Memory B cell (primary cell): ENCODE data around the gene SCAANT1.
A peak's percentile ranks its signal among the peaks of the same experiment; 100 is the strongest.

Experiments
- ATAC-seq: fragments of 150-1000 bp; cut with Tn5 transposase; 2 replicates; pipeline ENCODE4 v1.10.0; 2021; ENCODE audit warnings: low read depth, mild to moderate bottlenecking, moderate library complexity
- DNase-seq, 2 donors: peaks; one replicate each; pipeline ENCODE4 v3.0.0; 2022; ENCODE audit warnings: low spot score in 2 of 2
- H3K27ac Mint-ChIP-seq: one replicate; pipeline ENCODE4 v1.8.0; 2022; ENCODE audit warnings: mild to moderate bottlenecking, moderate library complexity, mixed read lengths
- H3K27me3 Mint-ChIP-seq: one replicate; pipeline ENCODE4 v1.8.0; 2022; ENCODE audit warnings: mixed read lengths
- H3K36me3 Mint-ChIP-seq: one replicate; pipeline ENCODE4 v1.8.0; 2022; ENCODE audit warnings: mild to moderate bottlenecking, mixed read lengths
- H3K4me1 Mint-ChIP-seq: one replicate; pipeline ENCODE4 v1.8.0; 2022; ENCODE audit warnings: mixed read lengths
- H3K4me3 Mint-ChIP-seq: one replicate; pipeline ENCODE4 v1.8.0; 2022; ENCODE audit warnings: mild to moderate bottlenecking, moderate library complexity, mixed read lengths
- H3K9me3 Mint-ChIP-seq: one replicate; pipeline ENCODE4 v1.8.0; 2022; ENCODE audit warnings: mixed read lengths

Gene SCAANT1

GRCh38 chr3:63872135-63872924, 39.9 kb downstream of the SCAANT1 start:
- no peak for ATAC-seq

DNA sequence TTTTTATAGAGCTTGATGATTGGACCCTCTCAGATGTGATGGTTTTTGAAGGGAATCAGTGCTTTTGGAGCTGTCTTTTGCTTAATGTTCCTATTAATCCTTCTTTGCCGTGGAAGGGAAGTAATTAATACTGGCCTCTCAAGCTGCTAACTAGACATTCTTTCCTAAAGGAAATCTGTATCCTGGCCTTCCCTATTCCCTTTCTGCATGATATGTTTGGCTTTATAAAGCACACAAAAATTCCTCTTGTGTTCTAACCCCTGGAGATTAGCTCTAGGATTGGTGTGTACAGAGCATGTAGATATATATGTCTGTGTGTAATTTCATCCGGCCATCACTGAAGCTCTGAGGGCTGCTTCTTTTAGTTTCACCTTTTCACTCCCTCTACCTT, 41.6 kb downstream of the SCAANT1 start:
- DNase-seq = no peak
- H3K4me1 Mint-ChIP-seq = peaks cover 32% of the 10 kb centered on the region
- H3K36me3 Mint-ChIP-seq = peaks cover 6% of the 10 kb centered on the region
- H3K27me3 Mint-ChIP-seq = no peaks in the 10 kb centered on the region
- H3K4me3 Mint-ChIP-seq = no peak overlapping the region
- H3K27ac Mint-ChIP-seq = peak overlapping the region; percentile 12
- no peak for ATAC-seq
- H3K9me3 Mint-ChIP-seq = no peaks in the 10 kb centered on the region

More at GRCh38 chr3:63872135-63872924, 39.9 kb downstream of the SCAANT1 start:
- no peak overlapping the region for H3K4me3 Mint-ChIP-seq
- H3K27me3 Mint-ChIP-seq = no peaks in the 10 kb centered on the region
- H3K27ac Mint-ChIP-seq = no peak overlapping the region
- peaks cover 4% of the 10 kb centered on the region for H3K36me3 Mint-ChIP-seq
- H3K4me1 Mint-ChIP-seq = peaks cover 38% of the 10 kb centered on the region
- no peaks in the 10 kb centered on the region for H3K9me3 Mint-ChIP-seq
- no peak for DNase-seq

DNA sequence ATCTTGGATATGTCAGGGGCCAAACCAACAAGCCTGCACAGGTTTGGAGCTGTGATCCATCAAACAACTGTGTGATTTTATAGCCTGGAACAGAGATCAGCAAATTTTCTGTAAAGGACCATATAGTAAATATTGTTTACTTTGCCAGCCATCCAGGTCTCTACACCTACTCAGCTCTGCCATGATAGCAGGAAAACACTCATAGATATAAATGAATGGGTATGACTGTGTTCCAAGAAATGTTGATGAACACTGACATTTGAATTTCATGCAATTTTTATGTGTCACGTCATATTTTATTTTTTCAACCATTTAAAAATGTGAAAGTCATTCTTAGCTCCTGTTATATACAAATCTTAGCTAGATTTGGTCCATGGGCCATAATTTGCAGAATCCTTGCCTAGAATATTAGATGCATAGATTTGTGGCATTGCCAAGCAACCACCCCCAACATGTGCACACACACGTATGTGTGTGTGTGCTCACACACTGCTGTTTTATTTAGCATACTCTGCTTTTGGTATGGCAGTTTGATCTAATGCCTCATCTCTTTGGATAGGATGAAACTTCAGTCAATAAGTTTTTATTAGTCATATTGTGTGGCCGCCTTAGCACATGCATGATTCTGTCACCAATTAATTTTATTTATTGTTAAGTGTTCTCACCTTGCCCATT, 42.1 kb downstream of the SCAANT1 start:
- DNase-seq (no peak), ATAC-seq (no peak)
- Mint-ChIP-seq H3K36me3 (peaks cover 6% of the 10 kb centered on the region), H3K4me1 (peaks cover 30% of the 10 kb centered on the region), H3K27ac (no peak overlapping the region), H3K27me3 (no peaks in the 10 kb centered on the region), H3K4me3 (no peak overlapping the region), H3K9me3 (no peaks in the 10 kb centered on the region)

GRCh38 chr3:63867225-63867624, 45.0 kb downstream of the SCAANT1 start:
- no peaks in the 10 kb centered on the region for H3K27me3 Mint-ChIP-seq
- ATAC-seq (no peak), DNase-seq (no peak)
- H3K36me3 Mint-ChIP-seq = peaks cover 2% of the 10 kb centered on the region
- H3K9me3 Mint-ChIP-seq = no peaks in the 10 kb centered on the region
- H3K4me1 Mint-ChIP-seq = peaks cover 33% of the 10 kb centered on the region
- H3K4me3 Mint-ChIP-seq = no peak overlapping the region
- no peak overlapping the region for H3K27ac Mint-ChIP-seq

DNA sequence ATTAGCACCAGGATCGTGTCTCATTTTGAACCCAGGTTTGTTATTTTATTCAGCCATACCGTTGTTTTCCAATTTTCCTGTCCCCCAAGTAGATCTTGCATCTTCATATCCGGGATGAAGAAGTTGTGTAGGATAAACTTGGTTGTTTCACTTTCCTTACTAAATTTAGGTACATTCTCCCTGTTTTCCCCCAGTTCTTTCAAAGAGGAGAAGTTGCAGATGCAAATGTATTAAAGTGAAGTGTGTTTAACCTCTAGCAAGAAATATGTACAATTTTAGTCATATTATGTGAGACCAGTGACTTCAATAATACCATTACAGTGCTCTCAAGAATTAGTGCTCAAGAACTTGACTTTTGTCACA, 47.2 kb downstream of the SCAANT1 start:
- peaks cover 30% of the 10 kb centered on the region for H3K4me1 Mint-ChIP-seq
- ATAC-seq (no peak), DNase-seq (no peak)
- H3K4me3 Mint-ChIP-seq = peak overlapping the region; percentile 91
- no peaks in the 10 kb centered on the region for H3K9me3 Mint-ChIP-seq
- H3K27me3 Mint-ChIP-seq = no peaks in the 10 kb centered on the region
- peak overlapping the region; percentile 93 for H3K27ac Mint-ChIP-seq
- H3K36me3 Mint-ChIP-seq = peaks cover 2% of the 10 kb centered on the region

DNA sequence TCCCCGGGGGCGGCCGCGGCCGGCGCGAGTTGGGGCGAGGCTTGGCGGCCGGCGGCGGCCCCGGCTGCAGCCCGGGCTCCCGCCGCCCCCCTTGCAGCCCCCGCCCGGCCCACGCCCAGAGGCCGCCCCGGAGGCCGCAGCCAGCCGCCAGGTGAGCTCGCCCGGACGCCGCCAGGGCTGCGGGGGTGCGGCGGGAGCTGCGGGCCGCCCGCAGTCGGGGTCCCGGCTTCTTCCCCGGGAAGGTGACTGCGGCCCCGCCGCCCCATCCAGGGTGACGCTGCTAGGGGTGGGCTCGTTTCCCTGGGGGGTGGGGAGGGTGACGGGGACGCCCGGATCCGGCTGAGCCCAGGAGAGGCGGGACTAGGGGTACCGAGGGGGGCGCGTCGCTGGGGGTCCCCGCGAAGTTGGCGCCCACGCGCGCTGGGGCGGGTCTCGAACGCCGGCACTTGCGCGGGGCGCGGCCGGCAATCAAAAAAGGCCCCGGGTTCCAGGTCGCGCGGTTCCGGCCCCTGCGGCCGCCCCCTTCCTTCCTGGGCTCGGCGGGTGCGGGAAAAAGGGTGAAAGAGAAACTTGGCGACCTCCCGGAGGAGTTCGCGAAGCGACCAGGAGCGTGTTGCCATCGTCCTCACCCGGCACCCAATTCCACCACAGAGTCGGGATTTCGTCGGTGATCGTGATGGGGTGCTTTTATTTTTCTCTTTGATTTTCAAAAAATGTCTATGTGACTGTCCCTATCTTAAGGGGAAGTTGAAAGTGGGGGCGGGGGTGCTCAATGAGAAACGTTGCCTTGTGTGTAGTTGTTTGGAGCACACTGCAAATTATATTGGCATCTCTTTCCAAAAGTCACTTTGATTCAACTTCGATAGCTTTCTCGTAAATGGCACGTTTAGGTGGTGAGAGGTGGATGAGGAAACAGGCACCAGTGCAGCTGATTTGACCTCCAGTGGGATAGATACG, 47.9 kb downstream of the SCAANT1 start:
- H3K27me3 Mint-ChIP-seq = no peaks in the 10 kb centered on the region
- peaks cover 2% of the 10 kb centered on the region for H3K36me3 Mint-ChIP-seq
- DNase-seq (peak; percentile 18 to 55), ATAC-seq (peak; percentile 62)
- peak overlapping the region; percentile 91 for H3K4me3 Mint-ChIP-seq
- peaks cover 28% of the 10 kb centered on the region for H3K4me1 Mint-ChIP-seq
- H3K27ac Mint-ChIP-seq = peak overlapping the region; percentile 93
- H3K9me3 Mint-ChIP-seq = no peaks in the 10 kb centered on the region

DNA sequence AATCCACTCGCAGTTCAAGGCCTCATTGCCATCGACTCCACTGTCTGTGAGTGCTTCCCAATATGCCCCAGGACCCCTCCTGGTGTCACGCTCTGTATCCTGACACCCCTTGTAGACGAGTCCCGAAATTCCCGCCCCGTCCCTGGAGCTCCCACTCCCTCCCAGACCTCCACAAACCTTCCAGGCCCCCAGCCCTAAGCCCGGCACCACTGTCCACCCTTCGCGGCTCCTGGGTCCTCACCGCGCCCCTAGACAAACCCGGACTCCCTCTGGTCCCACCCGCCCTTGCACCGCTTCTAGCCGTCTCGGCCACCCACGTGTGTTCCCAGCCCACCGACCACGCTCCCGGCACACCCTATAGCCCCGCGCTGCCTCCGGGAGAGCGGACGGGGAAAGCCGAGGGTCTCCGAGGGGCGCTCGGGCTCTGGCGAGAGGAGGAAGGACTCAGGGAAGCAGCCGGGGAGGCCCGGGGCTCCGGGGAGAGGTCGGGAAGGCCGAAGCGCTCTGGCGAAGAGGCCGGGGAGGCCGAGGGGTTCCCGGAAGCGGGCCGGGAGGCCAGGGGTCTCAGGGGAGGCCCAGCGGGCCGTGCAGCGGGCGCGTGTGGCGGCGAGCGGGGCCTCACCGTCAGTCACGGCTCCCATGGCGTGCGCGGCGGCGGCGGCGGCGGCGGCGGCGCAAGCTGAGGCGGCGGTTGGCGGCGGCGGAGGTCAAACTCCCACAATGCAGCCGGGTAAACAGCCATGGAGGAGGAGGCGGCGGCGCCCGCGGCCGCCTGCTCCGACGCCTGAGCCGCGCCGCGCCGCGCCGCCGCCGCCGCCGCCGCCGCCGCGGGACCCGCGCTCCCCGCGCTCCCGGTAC, 48.8 kb downstream of the SCAANT1 start, which contains the start of the genes ATXN7 and THOC7:
ATXN7 (plus strand) TSS at position 718 of the 858 bp plus-strand sequence. CDS start 48,732 bp downstream, outside the sequence.
THOC7 (minus strand) TSS at position 656 of the 858 bp plus-strand sequence; CDS start at position 641, 15 bp downstream.
- DNase-seq (peak; percentile 60 to 74), ATAC-seq (peak; percentile 86)
- H3K9me3 Mint-ChIP-seq = no peaks in the 10 kb centered on the region
- peak within 1 kb of the TSS; percentile 95 for H3K4me3 Mint-ChIP-seq
- peak within 1 kb of the TSS; percentile 93 for H3K27ac Mint-ChIP-seq
- H3K4me1 Mint-ChIP-seq = peaks cover 28% of the 10 kb centered on the region
- no peaks in the 10 kb centered on the region for H3K27me3 Mint-ChIP-seq
- H3K36me3 Mint-ChIP-seq = peaks cover 2% of the 10 kb centered on the region

DNA sequence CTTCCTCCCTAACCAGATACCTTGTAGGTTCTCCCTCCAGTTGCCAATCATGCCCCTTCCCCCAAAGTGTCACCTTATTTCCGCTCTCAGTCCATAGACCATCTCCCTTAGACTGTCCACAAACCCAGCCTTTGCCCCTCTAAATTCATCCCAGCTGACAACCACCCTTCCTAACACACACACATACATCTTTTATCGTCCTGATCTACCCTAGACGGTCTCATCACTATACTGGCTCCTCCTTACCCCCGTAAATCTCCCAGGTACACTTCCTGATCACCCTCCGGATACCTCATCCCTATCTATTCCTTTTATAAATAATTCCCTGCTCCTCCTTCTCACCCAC, 49.4 kb downstream of the SCAANT1 start:
- H3K9me3 Mint-ChIP-seq = no peaks in the 10 kb centered on the region
- peak overlapping the region; percentile 73 for H3K27ac Mint-ChIP-seq
- peaks cover 2% of the 10 kb centered on the region for H3K36me3 Mint-ChIP-seq
- ATAC-seq = no peak
- H3K4me1 Mint-ChIP-seq = peaks cover 29% of the 10 kb centered on the region
- no peaks in the 10 kb centered on the region for H3K27me3 Mint-ChIP-seq
- H3K4me3 Mint-ChIP-seq = peak overlapping the region; percentile 95
- DNase-seq = no peak
